MM.1S (cell line): ENCODE measurements around the gene TNFSF9.

Experiments used
- DNase-seq: peaks from one replicate; pipeline ENCODE4 v3.0.0-alpha.2; 2015
- H2AFZ ChIP-seq: fragments of 300-600 bp; sonication (generic); 2 replicates; pipeline ENCODE4 v1.6.0; 2016; ENCODE audit warnings: antibody characterized with exemption, low read length
- H3F3A ChIP-seq: fragments of 300-600 bp; sonication (generic); 2 replicates; pipeline ENCODE4 v1.6.1; 2016; ENCODE audit warnings: mild to moderate bottlenecking, antibody characterized with exemption, low read length, moderate library complexity, mixed read lengths; ENCODE audit not compliant: insufficient read depth
- H3K27ac ChIP-seq: fragments of 300-600 bp; sonication (generic); 2 replicates; pipeline ENCODE4 v1.5.1; 2016; ENCODE audit warnings: mild to moderate bottlenecking, low read length
- H3K27me3 ChIP-seq: fragments of 300-600 bp; sonication (generic); replicated peaks from 2 replicates; pipeline ENCODE4 v1.6.0; 2016; ENCODE audit warnings: low read length; ENCODE audit not compliant: insufficient read depth
- H3K36me3 ChIP-seq: fragments of 300-600 bp; sonication (generic); replicated peaks from 2 replicates; pipeline ENCODE4 v1.6.1; 2016; ENCODE audit warnings: mild to moderate bottlenecking, low read length, mixed read lengths; ENCODE audit not compliant: insufficient read depth
- H3K4me1 ChIP-seq: fragments of 300-600 bp; sonication (generic); 2 replicates; pipeline ENCODE4 v1.6.1; 2016; ENCODE audit warnings: low read length, mixed read lengths
- H3K4me2 ChIP-seq: fragments of 300-600 bp; sonication (generic); 2 replicates; pipeline ENCODE4 v1.6.0; 2016; ENCODE audit warnings: low read depth, low read length
- H3K4me3 ChIP-seq: fragments of 300-600 bp; sonication (generic); 2 replicates; pipeline ENCODE4 v1.5.1; 2016; ENCODE audit warnings: low read length, mixed read lengths
- H3K79me2 ChIP-seq: fragments of 300-600 bp; sonication (generic); 2 replicates; pipeline ENCODE4 v1.6.1; 2016; ENCODE audit warnings: mixed run types, low read length, mixed read lengths
- H3K9ac ChIP-seq: fragments of 300-600 bp; sonication (generic); 2 replicates; pipeline ENCODE4 v1.6.1; 2016; ENCODE audit warnings: low read length, mixed read lengths
- H3K9me2 ChIP-seq: fragments of 300-600 bp; sonication (generic); replicated peaks from 2 replicates; pipeline ENCODE4 v1.6.1; 2016; ENCODE audit warnings: mild to moderate bottlenecking, low read length, mixed read lengths; ENCODE audit not compliant: insufficient read depth
- H3K9me3 ChIP-seq: fragments of 300-600 bp; sonication (generic); replicated peaks from 2 replicates; pipeline ENCODE4 v1.6.1; 2016; ENCODE audit warnings: mild to moderate bottlenecking, low read length, mixed read lengths; ENCODE audit not compliant: insufficient read depth
- H4K20me1 ChIP-seq: fragments of 300-600 bp; sonication (generic); 2 replicates; pipeline ENCODE4 v1.6.1; 2016; ENCODE audit warnings: mild to moderate bottlenecking, low read length, moderate library complexity, mixed read lengths; ENCODE audit not compliant: insufficient read depth
- EZH2 ChIP-seq: fragments of 300-600 bp; sonication (generic); optimal IDR thresholded peaks from 2 replicates; pipeline ENCODE3; 2017; ENCODE audit warnings: low read depth, mild to moderate bottlenecking, antibody characterized with exemption, low read length, mixed read lengths
- EZH2phosphoT487 ChIP-seq: fragments of 300-600 bp; sonication (generic); IDR thresholded peaks from 2 replicates; pipeline ENCODE4 v1.6.1; 2018; ENCODE audit warnings: antibody characterized with exemption, low read length
- TF ChIP-seq, protein P1 (sequence below): fragments of 300-600 bp; sonication (generic); IDR thresholded peaks from 2 replicates; pipeline ENCODE4 v1.5.1; 2016; ENCODE audit warnings: antibody characterized with exemption, low read length, mixed read lengths

The TNFSF9 gene

DNA sequence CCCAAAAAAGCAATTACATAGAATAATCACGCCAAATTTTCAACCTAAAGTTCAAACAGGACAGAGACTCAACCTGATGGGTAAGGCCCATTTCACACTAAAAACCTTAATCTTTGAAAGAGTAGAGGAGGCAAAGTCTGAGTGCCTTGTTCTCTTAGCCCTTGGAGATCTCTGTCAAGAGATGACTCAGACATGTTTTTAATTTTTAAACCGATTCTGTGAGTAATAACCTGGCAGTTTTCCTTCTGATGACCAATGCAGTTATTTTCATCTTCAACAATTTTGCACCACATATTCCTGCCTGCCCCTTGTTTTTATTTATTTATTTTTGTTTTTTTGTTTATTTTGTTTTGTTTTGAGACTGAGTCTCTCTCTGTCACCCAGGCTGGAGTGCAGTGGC, 11.5 kb upstream of the TNFSF9 start:
- no peaks in the 10 kb centered on the region for H4K20me1 ChIP-seq
- no peak overlapping the region for H2AFZ ChIP-seq
- H3K27ac ChIP-seq = peak overlapping the region; percentile 73; the same call in 1 of the 2 replicates
- H3K27me3 ChIP-seq = no peaks in the 10 kb centered on the region; the same call in 1 of the 2 replicates
- H3K4me3 ChIP-seq = no peak overlapping the region
- H3K79me2 ChIP-seq = no peaks in the 10 kb centered on the region
- H3K9ac ChIP-seq = no peak overlapping the region
- TF ChIP-seq EZH2 (no peak), EZH2phosphoT487 (no peak)
- TF ChIP-seq, protein P1, sequence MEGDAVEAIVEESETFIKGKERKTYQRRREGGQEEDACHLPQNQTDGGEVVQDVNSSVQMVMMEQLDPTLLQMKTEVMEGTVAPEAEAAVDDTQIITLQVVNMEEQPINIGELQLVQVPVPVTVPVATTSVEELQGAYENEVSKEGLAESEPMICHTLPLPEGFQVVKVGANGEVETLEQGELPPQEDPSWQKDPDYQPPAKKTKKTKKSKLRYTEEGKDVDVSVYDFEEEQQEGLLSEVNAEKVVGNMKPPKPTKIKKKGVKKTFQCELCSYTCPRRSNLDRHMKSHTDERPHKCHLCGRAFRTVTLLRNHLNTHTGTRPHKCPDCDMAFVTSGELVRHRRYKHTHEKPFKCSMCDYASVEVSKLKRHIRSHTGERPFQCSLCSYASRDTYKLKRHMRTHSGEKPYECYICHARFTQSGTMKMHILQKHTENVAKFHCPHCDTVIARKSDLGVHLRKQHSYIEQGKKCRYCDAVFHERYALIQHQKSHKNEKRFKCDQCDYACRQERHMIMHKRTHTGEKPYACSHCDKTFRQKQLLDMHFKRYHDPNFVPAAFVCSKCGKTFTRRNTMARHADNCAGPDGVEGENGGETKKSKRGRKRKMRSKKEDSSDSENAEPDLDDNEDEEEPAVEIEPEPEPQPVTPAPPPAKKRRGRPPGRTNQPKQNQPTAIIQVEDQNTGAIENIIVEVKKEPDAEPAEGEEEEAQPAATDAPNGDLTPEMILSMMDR = no peak
- H3K36me3 ChIP-seq = no peaks in the 10 kb centered on the region
- no peak for DNase-seq
- no peak overlapping the region for H3K4me2 ChIP-seq
- H3K9me3 ChIP-seq = no peaks in the 10 kb centered on the region
- H3K9me2 ChIP-seq = no peaks in the 10 kb centered on the region
- H3F3A ChIP-seq = peaks cover 17% of the 10 kb centered on the region
- H3K4me1 ChIP-seq = peaks cover 15% of the 10 kb centered on the region

DNA sequence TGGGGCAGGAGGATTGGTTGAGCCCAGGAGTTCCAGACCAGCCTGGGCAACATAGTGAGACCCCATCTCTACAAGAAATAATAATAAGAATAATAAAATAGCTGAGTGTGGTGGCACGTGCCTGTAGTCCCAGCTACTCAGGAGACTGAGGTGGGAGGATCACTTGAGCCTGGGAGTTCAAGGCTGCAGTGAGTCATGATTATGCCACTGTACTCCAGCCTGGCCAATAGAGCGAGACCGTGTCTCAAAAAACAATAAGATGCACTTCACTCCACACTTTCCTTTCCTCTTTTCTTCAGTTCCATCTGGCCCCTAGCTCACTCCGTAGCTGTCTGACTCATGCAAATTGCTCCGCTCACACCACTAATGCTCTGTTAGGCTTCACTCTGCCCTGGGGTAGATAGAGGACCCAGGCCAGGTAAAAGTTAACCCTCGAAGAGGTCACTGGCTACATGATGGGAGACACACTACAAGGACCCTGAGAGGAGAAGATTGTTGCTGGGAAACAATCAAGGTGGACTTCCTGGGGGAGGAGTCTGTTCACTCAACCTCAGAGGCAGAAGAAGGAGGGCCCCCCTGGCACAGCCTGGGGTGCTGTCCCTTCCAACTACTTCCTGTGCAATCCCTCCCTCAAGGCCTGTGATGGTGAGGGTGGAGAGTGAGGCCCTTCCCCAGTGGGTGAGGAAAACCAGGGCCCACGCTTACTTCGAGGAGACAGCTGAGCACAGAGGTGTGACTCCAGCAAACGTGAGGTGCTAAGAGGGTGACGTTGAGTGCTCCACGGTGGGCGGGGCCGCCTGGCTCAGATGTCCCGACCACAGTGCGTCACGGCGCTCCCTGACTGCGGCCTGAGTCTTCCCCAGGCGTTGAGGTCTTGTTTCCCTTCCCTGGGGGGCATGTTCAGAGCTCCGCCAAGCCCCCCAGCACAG, 8.8 kb upstream of the TNFSF9 start:
- Histone ChIP-seq H3K4me2 (no peak overlapping the region), H4K20me1 (no peaks in the 10 kb centered on the region), H2AFZ (no peak overlapping the region), H3K9ac (no peak overlapping the region), H3K4me3 (no peak overlapping the region), H3K27ac (no peak overlapping the region), H3K27me3 (no peaks in the 10 kb centered on the region), H3K9me3 (no peaks in the 10 kb centered on the region), H3K36me3 (no peaks in the 10 kb centered on the region), H3F3A (peaks cover 17% of the 10 kb centered on the region), H3K9me2 (no peaks in the 10 kb centered on the region), H3K79me2 (no peaks in the 10 kb centered on the region), H3K4me1 (peaks cover 14% of the 10 kb centered on the region)
- TF ChIP-seq EZH2 (no peak), EZH2phosphoT487 (no peak)
- TF ChIP-seq, protein P1 = no peak
- no peak for DNase-seq

DNA sequence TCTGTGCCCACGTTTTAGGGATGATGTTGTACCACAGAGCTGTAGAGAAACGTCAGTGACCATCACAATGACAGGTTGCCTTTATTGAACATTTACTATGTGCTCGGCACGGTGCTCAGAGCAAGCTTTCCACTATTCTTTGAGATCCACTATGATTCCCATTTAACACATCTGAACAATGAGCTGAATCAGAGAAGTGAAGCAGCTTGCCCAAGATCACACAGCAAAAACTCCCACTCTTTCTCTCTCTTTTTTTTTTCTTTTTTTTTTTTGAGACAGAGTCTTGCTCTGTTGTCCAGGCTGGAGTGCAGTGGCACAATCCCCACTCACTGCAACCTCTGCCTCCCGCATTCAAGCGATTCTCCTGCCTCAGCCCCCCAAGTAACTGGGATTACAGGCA, 8.1 kb upstream of the TNFSF9 start:
- TF ChIP-seq, protein P1 = no peak
- TF ChIP-seq EZH2phosphoT487 (no peak), EZH2 (no peak)
- no peak overlapping the region for H3K4me3 ChIP-seq
- H3K27ac ChIP-seq = no peak overlapping the region
- no peak overlapping the region for H3K9ac ChIP-seq
- no peak overlapping the region for H3K4me2 ChIP-seq
- H3K79me2 ChIP-seq = no peaks in the 10 kb centered on the region
- no peaks in the 10 kb centered on the region for H3K36me3 ChIP-seq
- no peaks in the 10 kb centered on the region for H4K20me1 ChIP-seq
- no peaks in the 10 kb centered on the region for H3K9me2 ChIP-seq
- no peak for DNase-seq
- no peaks in the 10 kb centered on the region for H3K27me3 ChIP-seq
- H3F3A ChIP-seq = peaks cover 14% of the 10 kb centered on the region
- no peak overlapping the region for H2AFZ ChIP-seq
- H3K9me3 ChIP-seq = no peaks in the 10 kb centered on the region
- peaks cover 6% of the 10 kb centered on the region for H3K4me1 ChIP-seq
